ENCODE data around the gene FAM89A.

GRCh38 chr1:231055271-231055670, 15.2 kb upstream of the FAM89A start:
- TF ChIP-seq CTCF (IDR thresholded peaks at IDR 0.05), result no peak
- TF ChIP-seq POLR2A (IDR thresholded peaks at IDR 0.05), result no peak

All from lower leg skin (tissue), 3 donors.